Osteocyte (in vitro differentiated cells): ENCODE measurements around the gene LAG3. TPM values are rescaled to one million over a fixed set of nuclear protein-coding genes. Genes with fewer than 3 reads are reported as not detected.

ENCODE experiments used
- DNase-seq: peaks from one replicate; pipeline ENCODE4 v3.0.0; 2021; ENCODE audit warnings: mixed read lengths; ENCODE audit not compliant: unreplicated experiment; ENCODE audit errors: extremely low spot score
- H3K27ac Mint-ChIP-seq: one replicate; pipeline ENCODE4 v1.8.0; 2021; ENCODE audit warnings: mild to moderate bottlenecking, mixed read lengths; ENCODE audit not compliant: unreplicated experiment
- H3K27me3 Mint-ChIP-seq: one replicate; pipeline ENCODE4 v1.8.0; 2021; ENCODE audit warnings: mixed read lengths; ENCODE audit not compliant: unreplicated experiment
- H3K36me3 Mint-ChIP-seq: one replicate; pipeline ENCODE4 v1.8.0; 2021; ENCODE audit warnings: mixed read lengths; ENCODE audit not compliant: unreplicated experiment
- H3K4me1 Mint-ChIP-seq: one replicate; pipeline ENCODE4 v1.8.0; 2021; ENCODE audit warnings: mixed read lengths; ENCODE audit not compliant: unreplicated experiment
- H3K4me3 Mint-ChIP-seq: one replicate; pipeline ENCODE4 v1.8.0; 2021; ENCODE audit warnings: mild to moderate bottlenecking, moderate library complexity, mixed read lengths; ENCODE audit not compliant: unreplicated experiment
- H3K9me3 Mint-ChIP-seq: one replicate; pipeline ENCODE4 v1.8.0; 2021; ENCODE audit warnings: mixed read lengths; ENCODE audit not compliant: unreplicated experiment
- total RNA-seq: library from RNA; stranded (reverse); gene quantifications from 2 replicates; pipeline ENCODE4 v1.2.1, GENCODE V29; 2021
- TF ChIP-seq, protein P1 (sequence below): fragments of 200-600 bp; sonication (generic); IDR thresholded peaks from 2 replicates; pipeline ENCODE4 v1.5.0; 2021; ENCODE audit warnings: antibody characterized with exemption, mild to moderate bottlenecking, moderate library complexity

The LAG3 gene
- total RNA-seq, 1 donor from 2014 or later: 2.5 TPM

DNA sequence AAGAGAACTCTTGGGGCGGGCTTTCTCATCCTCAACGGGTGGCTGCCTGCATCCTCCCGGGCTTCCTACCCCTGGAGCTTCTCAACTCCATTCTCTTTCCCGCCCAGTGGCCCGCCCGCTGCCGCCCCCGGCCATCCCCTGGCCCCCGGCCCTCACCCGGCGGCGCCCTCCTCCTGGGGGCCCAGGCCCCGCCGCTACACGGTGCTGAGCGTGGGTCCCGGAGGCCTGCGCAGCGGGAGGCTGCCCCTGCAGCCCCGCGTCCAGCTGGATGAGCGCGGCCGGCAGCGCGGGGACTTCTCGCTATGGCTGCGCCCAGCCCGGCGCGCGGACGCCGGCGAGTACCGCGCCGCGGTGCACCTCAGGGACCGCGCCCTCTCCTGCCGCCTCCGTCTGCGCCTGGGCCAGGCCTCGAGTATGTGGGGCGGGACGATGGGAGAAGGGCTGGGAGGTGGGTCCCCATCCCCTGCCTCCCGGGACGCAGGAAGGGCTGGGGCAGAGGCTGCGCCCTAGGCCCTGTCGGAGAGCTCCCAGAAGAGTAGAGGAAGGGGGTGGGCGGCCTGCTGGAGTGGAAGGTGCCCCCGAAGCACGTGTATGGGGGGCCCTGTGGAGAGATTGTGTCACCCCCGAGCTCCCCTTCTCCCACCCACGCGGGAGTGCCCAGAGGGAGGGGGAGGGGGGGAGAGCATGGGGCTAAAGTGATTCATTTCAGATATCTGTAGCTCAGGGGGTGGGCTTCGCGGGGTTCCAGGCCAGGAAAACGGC lies 1.5 kb downstream of the LAG3 start:
- no peak overlapping the region for H3K4me3 Mint-ChIP-seq
- no peak for DNase-seq
- TF ChIP-seq, protein P1, sequence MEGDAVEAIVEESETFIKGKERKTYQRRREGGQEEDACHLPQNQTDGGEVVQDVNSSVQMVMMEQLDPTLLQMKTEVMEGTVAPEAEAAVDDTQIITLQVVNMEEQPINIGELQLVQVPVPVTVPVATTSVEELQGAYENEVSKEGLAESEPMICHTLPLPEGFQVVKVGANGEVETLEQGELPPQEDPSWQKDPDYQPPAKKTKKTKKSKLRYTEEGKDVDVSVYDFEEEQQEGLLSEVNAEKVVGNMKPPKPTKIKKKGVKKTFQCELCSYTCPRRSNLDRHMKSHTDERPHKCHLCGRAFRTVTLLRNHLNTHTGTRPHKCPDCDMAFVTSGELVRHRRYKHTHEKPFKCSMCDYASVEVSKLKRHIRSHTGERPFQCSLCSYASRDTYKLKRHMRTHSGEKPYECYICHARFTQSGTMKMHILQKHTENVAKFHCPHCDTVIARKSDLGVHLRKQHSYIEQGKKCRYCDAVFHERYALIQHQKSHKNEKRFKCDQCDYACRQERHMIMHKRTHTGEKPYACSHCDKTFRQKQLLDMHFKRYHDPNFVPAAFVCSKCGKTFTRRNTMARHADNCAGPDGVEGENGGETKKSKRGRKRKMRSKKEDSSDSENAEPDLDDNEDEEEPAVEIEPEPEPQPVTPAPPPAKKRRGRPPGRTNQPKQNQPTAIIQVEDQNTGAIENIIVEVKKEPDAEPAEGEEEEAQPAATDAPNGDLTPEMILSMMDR: no peak
- H3K27ac Mint-ChIP-seq: no peak overlapping the region
- no peaks in the 10 kb centered on the region for H3K9me3 Mint-ChIP-seq
- H3K27me3 Mint-ChIP-seq: no peaks in the 10 kb centered on the region
- H3K4me1 Mint-ChIP-seq: peaks cover 21% of the 10 kb centered on the region
- peaks cover 14% of the 10 kb centered on the region for H3K36me3 Mint-ChIP-seq

- peaks cover 18% of the 10 kb centered on the region for H3K4me1 Mint-ChIP-seq
- no peak for DNase-seq
- H3K9me3 Mint-ChIP-seq: no peaks in the 10 kb centered on the region
- no peaks in the 10 kb centered on the region for H3K27me3 Mint-ChIP-seq
- TF ChIP-seq, protein P1: no peak
- no peak overlapping the region for H3K27ac Mint-ChIP-seq
- H3K36me3 Mint-ChIP-seq: peaks cover 14% of the 10 kb centered on the region
- H3K4me3 Mint-ChIP-seq: no peak overlapping the region
Measured at GRCh38 chr12:6774499-6775062, 2.3 kb downstream of the LAG3 start.

GRCh38 chr12:6775185-6776174 lies 3.2 kb downstream of the LAG3 start:
- H3K4me1 Mint-ChIP-seq: peaks cover 16% of the 10 kb centered on the region
- H3K4me3 Mint-ChIP-seq: no peak overlapping the region
- TF ChIP-seq, protein P1: no peak
- H3K27ac Mint-ChIP-seq: no peak overlapping the region
- peaks cover 12% of the 10 kb centered on the region for H3K36me3 Mint-ChIP-seq
- no peaks in the 10 kb centered on the region for H3K9me3 Mint-ChIP-seq
- H3K27me3 Mint-ChIP-seq: no peaks in the 10 kb centered on the region
- DNase-seq: no peak

GRCh38 chr12:6777386-6777785 lies 5.1 kb downstream of the LAG3 start:
- no peaks in the 10 kb centered on the region for H3K9me3 Mint-ChIP-seq
- H3K27ac Mint-ChIP-seq: no peak overlapping the region
- peaks cover 13% of the 10 kb centered on the region for H3K4me1 Mint-ChIP-seq
- DNase-seq: no peak
- H3K36me3 Mint-ChIP-seq: peaks cover 3% of the 10 kb centered on the region
- H3K27me3 Mint-ChIP-seq: no peaks in the 10 kb centered on the region
- TF ChIP-seq, protein P1: no peak
- H3K4me3 Mint-ChIP-seq: no peak overlapping the region
